A549 (cell line): ENCODE measurements around the gene DNASE1L1.

Experiments
- CBX8 ChIP-seq: fragments of 200-600 bp; sonication (generic); IDR thresholded peaks from 2 replicates; pipeline ENCODE4 v1.6.1; 2016
- CTCF ChIP-seq: fragments of >200 bp; sonication (Bioruptor Twin); formaldehyde crosslinking; IDR thresholded peaks from 3 replicates; pipeline ENCODE4 v1.5.1; 2016
- EP300 ChIP-seq, 2 experiments: fragments of >200 bp; sonication (Bioruptor Twin); formaldehyde crosslinking; IDR thresholded peaks; 2 replicates in 1 of 2; 3 replicates in 1 of 2; pipeline ENCODE4 v1.6.1; 2016 to 2017
- ESRRA ChIP-seq: fragments of 150-350 bp; IDR thresholded peaks from 2 replicates; pipeline ENCODE4 v1.6.1; 2014; ENCODE audit warnings: mild to moderate bottlenecking, low read length, borderline replicate concordance
- KDM1A ChIP-seq: fragments of 200-600 bp; sonication (generic); IDR thresholded peaks from 2 replicates; pipeline ENCODE4 v1.6.1; 2016; ENCODE audit warnings: low read depth, mild to moderate bottlenecking
- MAX ChIP-seq: IDR thresholded peaks from 2 replicates; pipeline ENCODE4 v1.6.1; 2012
- PHF8 ChIP-seq: fragments of 200-600 bp; sonication (generic); IDR thresholded peaks from 2 replicates; pipeline ENCODE4 v1.6.1; 2016; ENCODE audit warnings: low read depth, mild to moderate bottlenecking, antibody characterized with exemption, moderate library complexity, borderline replicate concordance
- POLR2A ChIP-seq: IDR thresholded peaks from 2 replicates; pipeline ENCODE4 v1.6.1; 2012; ENCODE audit warnings: mild to moderate bottlenecking, low read length
- RAD21 ChIP-seq, 2 experiments: fragments of >200 bp in 1 of 2; sonication (Bioruptor Twin) in 1 of 2; formaldehyde crosslinking in 1 of 2; IDR thresholded peaks in 1 of 2; conservative IDR thresholded peaks in 1 of 2; 2 replicates in 1 of 2; 3 replicates in 1 of 2; pipeline ENCODE4 v1.6.1; 2012 to 2018; ENCODE audit warnings: inconsistent platforms in 1 of 2
- RARB ChIP-seq: fragments of 250-450 bp; sonication (Bioruptor Pico); IDR thresholded peaks from 2 replicates; pipeline ENCODE4 v1.8.0; 2021; ENCODE audit warnings: mild to moderate bottlenecking, moderate library complexity
- RCOR1 ChIP-seq: fragments of 150-350 bp; IDR thresholded peaks from 2 replicates; pipeline ENCODE4 v1.6.1; 2014; ENCODE audit warnings: antibody characterized with exemption, low read length, low read depth
- SREBF2 ChIP-seq: fragments of 450-650 bp; IDR thresholded peaks from 2 replicates; pipeline ENCODE4 v1.6.1; 2014; ENCODE audit warnings: mild to moderate bottlenecking, moderate library complexity

GRCh38 chrX:154448484-154448883 lies 39.4 kb upstream of the DNASE1L1 start:
- no peak for TF ChIP-seq RAD21 (conservative IDR thresholded peaks at IDR 0.05 in 1 of 2, IDR thresholded peaks at IDR 0.05 in 1 of 2)
- no peak for TF ChIP-seq ESRRA
- TF ChIP-seq CTCF, result no peak
- TF ChIP-seq POLR2A, result no peak
- TF ChIP-seq CBX8, result no peak
- no peak for TF ChIP-seq RARB
- TF ChIP-seq PHF8, result no peak
- TF ChIP-seq KDM1A, result no peak
- TF ChIP-seq SREBF2, result no peak
- no peak for TF ChIP-seq RCOR1
- no peak for TF ChIP-seq MAX
- no peak for TF ChIP-seq EP300 (IDR thresholded peaks at IDR 0.05)
